Sigmoid colon (tissue), 4 donors: Measurements from ENCODE around the gene GLIS2.

Experiments used
- CTCF ChIP-seq, 4 experiments: fragments of 450-650 bp in 3 of 4; fragments of 200-600 bp in 1 of 4; IDR thresholded peaks; one replicate each; pipeline ENCODE4 v1.5.1; 2016 to 2019; ENCODE audit warnings: antibody characterized with exemption in 4 of 4, mild to moderate bottlenecking in 3 of 4, moderate library complexity in 2 of 4
- POLR2A ChIP-seq, 2 donors: fragments of 450-650 bp; IDR thresholded peaks; one replicate each; pipeline ENCODE4 v1.6.1; 2016; ENCODE audit warnings: antibody characterized with exemption in 2 of 2, mild to moderate bottlenecking in 2 of 2, moderate library complexity in 2 of 2
- POLR2AphosphoS5 ChIP-seq, 4 donors: sonication (generic); formaldehyde crosslinking; IDR thresholded peaks; one replicate each; pipeline ENCODE4 v1.6.1; 2017; ENCODE audit warnings: antibody characterized with exemption in 4 of 4

GRCh38 chr16:4316108-4316863 lies 419 bp downstream of the GLIS2 start:
- no peak for TF ChIP-seq CTCF (IDR thresholded peaks at IDR 0.05)
- TF ChIP-seq POLR2A (IDR thresholded peaks at IDR 0.05): no peak
- TF ChIP-seq POLR2AphosphoS5 (IDR thresholded peaks at IDR 0.05): no peak
